IPS DF 6.9 (cell line): ENCODE results near the gene COL15A1.
"Not testable (repeated sequence)": the region's sequence is repeated elsewhere in the genome, so short reads cannot be mapped to it uniquely, and the experiment has no call there.

Source experiments
- DNase-seq: peaks from one replicate; pipeline ENCODE4 v3.0.0-alpha.2; 2013; ENCODE audit warnings: low read depth, low spot score
- H3K27ac ChIP-seq: one replicate; pipeline ENCODE4 v1.5.1; 2013; ENCODE audit warnings: low read length, control low read depth
- H3K27me3 ChIP-seq: 2 replicates; pipeline ENCODE4 v1.6.1; 2013; ENCODE audit warnings: mild to moderate bottlenecking, low read length; ENCODE audit not compliant: control insufficient read depth, insufficient read depth
- H3K36me3 ChIP-seq: 2 replicates; pipeline ENCODE4 v1.6.1; 2013; ENCODE audit warnings: low read length; ENCODE audit not compliant: control insufficient read depth, insufficient read depth
- H3K4me1 ChIP-seq: 2 replicates; pipeline ENCODE4 v1.6.1; 2013; ENCODE audit warnings: low read length; ENCODE audit not compliant: control insufficient read depth, insufficient read depth
- H3K4me3 ChIP-seq: 2 replicates; pipeline ENCODE4 v1.5.1; 2013; ENCODE audit warnings: mild to moderate bottlenecking, low read length
- H3K9me3 ChIP-seq: 2 replicates; pipeline ENCODE4 v1.6.1; 2013; ENCODE audit warnings: low read length, inconsistent platforms; ENCODE audit not compliant: control insufficient read depth, insufficient read depth
- WGBS: extraction: QIAGEN DNeasy Blood & Tissue Kit; methylation state at CpG from one replicate; pipeline ENCODE4 v1.1.7; 2013; ENCODE audit warnings: mixed read lengths, missing lambda C conversion rate; ENCODE audit not compliant: insufficient read length, insufficient coverage; 5-methylcytosine and 5-hydroxymethylcytosine counted together

COL15A1 gene

GRCh38 chr9:98903961-98904411, 39.7 kb upstream of the COL15A1 start:
- Histone ChIP-seq H3K27ac (no peak overlapping the region), H3K27me3 (no peaks in the 10 kb centered on the region), H3K36me3 (no peaks in the 10 kb centered on the region), H3K9me3 (no peaks in the 10 kb centered on the region), H3K4me1 (no peaks in the 10 kb centered on the region), H3K4me3 (no peak overlapping the region)
- DNase-seq: no peak
- no CpG with 5 or more reads among the region's 8 CpGs for WGBS

DNA sequence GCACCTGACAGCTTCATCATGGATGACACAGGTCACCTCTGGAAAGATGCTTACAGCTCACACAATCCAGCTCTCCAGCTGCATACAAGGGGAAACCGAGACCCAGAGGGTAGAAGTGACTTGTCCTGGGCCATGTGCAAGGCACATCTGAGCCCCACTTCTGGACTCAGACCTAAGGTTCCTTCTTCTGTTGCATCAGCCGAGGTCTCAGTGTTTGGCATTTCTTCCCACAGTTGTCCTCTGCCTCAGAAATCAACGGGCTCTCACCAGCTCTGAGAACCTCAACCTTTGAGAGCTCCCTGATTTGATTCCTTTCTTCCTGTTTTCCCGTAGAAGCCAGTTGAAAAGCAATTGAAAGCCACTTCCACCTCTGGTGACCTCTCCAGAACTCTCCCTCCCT, 38.7 kb upstream of the COL15A1 start:
- H3K9me3 ChIP-seq: no peaks in the 10 kb centered on the region
- H3K27ac ChIP-seq: no peak overlapping the region
- H3K4me1 ChIP-seq: no peaks in the 10 kb centered on the region
- H3K4me3 ChIP-seq: no peak overlapping the region
- WGBS: no CpG with 5 or more reads among the region's 4 CpGs
- H3K27me3 ChIP-seq: no peaks in the 10 kb centered on the region
- DNase-seq: no peak
- H3K36me3 ChIP-seq: no peaks in the 10 kb centered on the region

GRCh38 chr9:98906273-98907040, 37.2 kb upstream of the COL15A1 start:
- Histone ChIP-seq H3K9me3 (no peaks in the 10 kb centered on the region), H3K27ac (no peak overlapping the region), H3K36me3 (no peaks in the 10 kb centered on the region), H3K27me3 (no peaks in the 10 kb centered on the region), H3K4me1 (no peaks in the 10 kb centered on the region), H3K4me3 (no peak overlapping the region)
- DNase-seq: no peak
- WGBS: no CpG with 5 or more reads among the region's 8 CpGs

DNA sequence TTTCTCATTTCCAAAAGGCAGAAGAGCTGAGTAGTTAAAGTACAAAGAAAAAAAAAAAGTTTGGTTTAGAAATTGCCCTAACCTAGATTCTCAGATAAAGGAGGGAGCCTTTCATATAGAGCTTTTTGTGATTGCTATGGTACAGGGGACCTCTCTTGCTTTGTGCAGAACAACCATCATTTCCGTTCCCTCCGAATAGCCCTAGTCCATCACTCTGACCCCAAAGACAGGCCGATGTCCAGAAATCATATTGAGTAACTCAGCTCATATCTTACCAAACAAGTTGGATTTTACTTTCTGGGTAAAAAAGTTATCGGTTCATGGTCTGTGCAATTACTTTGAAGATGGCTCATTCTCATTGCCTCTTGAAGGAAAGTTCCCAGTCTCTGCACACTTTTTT, 36.7 kb upstream of the COL15A1 start:
- H3K36me3 ChIP-seq: no peaks in the 10 kb centered on the region
- H3K27ac ChIP-seq: no peak overlapping the region
- WGBS: no CpG with 5 or more reads among the region's 4 CpGs
- no peak for DNase-seq
- H3K4me3 ChIP-seq: no peak overlapping the region
- no peaks in the 10 kb centered on the region for H3K27me3 ChIP-seq
- H3K4me1 ChIP-seq: no peaks in the 10 kb centered on the region
- no peaks in the 10 kb centered on the region for H3K9me3 ChIP-seq

- H3K4me1 ChIP-seq: no peaks in the 10 kb centered on the region
- WGBS: no CpG with 5 or more reads among the region's 5 CpGs
- H3K9me3 ChIP-seq: no peaks in the 10 kb centered on the region
- H3K27ac ChIP-seq: no peak overlapping the region
- H3K27me3 ChIP-seq: no peaks in the 10 kb centered on the region
- no peaks in the 10 kb centered on the region for H3K36me3 ChIP-seq
- DNase-seq: no peak
- H3K4me3 ChIP-seq: no peak overlapping the region
These were observed 34.6 kb upstream of the COL15A1 start for GRCh38 chr9:98908897-98909634.

- no peaks in the 10 kb centered on the region for H3K27me3 ChIP-seq
- H3K4me3 ChIP-seq: no peak overlapping the region
- H3K36me3 ChIP-seq: no peaks in the 10 kb centered on the region
- no peaks in the 10 kb centered on the region for H3K4me1 ChIP-seq
- no peak for DNase-seq
- H3K27ac ChIP-seq: no peak overlapping the region
- no peaks in the 10 kb centered on the region for H3K9me3 ChIP-seq
- WGBS: no CpG with 5 or more reads among the region's 1 CpG
These were observed 33.8 kb upstream of the COL15A1 start for GRCh38 chr9:98909935-98910334.

DNA sequence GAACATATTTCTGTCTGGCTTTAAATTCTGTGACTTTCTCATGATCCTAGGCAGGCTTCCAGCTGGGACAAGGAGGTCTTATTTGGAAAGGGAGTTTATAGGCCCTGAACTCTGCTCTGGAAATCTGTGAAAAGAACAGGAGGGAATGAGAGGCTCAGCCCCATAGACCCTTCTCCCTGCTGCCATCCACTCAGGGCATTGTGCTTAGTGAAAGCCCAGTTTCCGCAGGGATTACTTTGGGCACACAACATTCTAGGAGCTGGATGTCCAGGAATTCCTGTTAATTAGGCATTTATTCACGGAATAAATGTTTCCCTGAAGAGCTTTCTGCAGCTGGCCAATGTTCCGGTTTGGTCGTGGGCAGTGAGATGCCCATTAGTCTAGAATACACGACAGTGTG, 32.7 kb upstream of the COL15A1 start:
- Histone ChIP-seq H3K4me3 (no peak overlapping the region), H3K4me1 (no peaks in the 10 kb centered on the region), H3K27me3 (no peaks in the 10 kb centered on the region), H3K36me3 (no peaks in the 10 kb centered on the region), H3K27ac (no peak overlapping the region), H3K9me3 (no peaks in the 10 kb centered on the region)
- DNase-seq: no peak
- WGBS: no CpG with 5 or more reads among the region's 5 CpGs

DNA sequence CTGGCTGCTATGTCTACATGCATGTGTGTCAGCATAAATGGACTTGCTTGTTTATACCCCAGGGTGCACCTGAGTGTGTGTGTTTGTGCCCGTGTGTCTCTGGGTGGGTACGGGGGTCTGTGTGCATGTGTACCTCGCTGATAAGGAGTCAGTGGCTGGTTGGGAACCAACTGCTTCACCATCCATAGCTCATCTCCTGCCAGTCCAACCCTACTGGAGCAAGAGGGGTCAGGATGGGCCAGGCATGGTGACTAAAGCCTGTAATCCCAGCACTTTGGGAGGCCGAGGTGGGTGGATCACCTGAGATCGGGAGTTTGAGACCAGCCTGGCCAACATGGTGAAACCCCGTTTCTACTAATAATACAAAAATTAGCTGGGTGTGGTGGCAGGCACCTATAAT, 32.0 kb upstream of the COL15A1 start:
- H3K36me3 ChIP-seq, H3K9me3 ChIP-seq, H3K4me3 ChIP-seq, H3K27me3 ChIP-seq, H3K27ac ChIP-seq, H3K4me1 ChIP-seq, DNase-seq: not testable (repeated sequence)
- no CpG with 5 or more reads among the region's 6 CpGs for WGBS

DNA sequence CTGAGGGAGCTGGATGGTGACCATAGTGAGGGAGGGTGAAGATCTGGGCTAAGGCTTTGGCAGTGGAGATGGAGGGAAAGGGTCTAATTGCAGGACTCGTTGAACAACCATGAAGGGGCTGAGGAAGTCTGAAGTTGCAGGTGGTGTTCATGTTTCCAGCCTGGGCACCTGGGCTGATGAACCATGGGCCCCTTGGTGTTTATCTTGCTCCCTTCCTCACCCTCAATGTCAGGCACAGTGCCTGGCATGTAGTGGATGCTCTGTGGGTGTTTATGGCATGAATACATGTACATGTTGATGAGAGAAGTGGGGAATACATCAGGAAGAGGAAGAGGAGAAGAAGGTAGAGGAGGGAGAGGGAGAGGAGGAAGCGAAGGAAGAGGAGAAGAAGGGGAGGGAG, 31.3 kb upstream of the COL15A1 start:
- WGBS: no CpG with 5 or more reads among the region's 2 CpGs
- no peak for DNase-seq
- no peaks in the 10 kb centered on the region for H3K36me3 ChIP-seq
- no peak overlapping the region for H3K27ac ChIP-seq
- H3K27me3 ChIP-seq: no peaks in the 10 kb centered on the region
- H3K9me3 ChIP-seq: no peaks in the 10 kb centered on the region
- no peaks in the 10 kb centered on the region for H3K4me1 ChIP-seq
- no peak overlapping the region for H3K4me3 ChIP-seq

- WGBS: no CpG with 5 or more reads among the region's 4 CpGs
These were observed 30.7 kb upstream of the COL15A1 start for GRCh38 chr9:98913044-98913443.

More at GRCh38 chr9:98913044-98913443, 30.7 kb upstream of the COL15A1 start:
- no peak overlapping the region for H3K4me3 ChIP-seq
- no peak for DNase-seq
- H3K27ac ChIP-seq: no peak overlapping the region
- no peaks in the 10 kb centered on the region for H3K36me3 ChIP-seq
- H3K4me1 ChIP-seq: no peaks in the 10 kb centered on the region
- H3K27me3 ChIP-seq: no peaks in the 10 kb centered on the region
- H3K9me3 ChIP-seq: no peaks in the 10 kb centered on the region
